Measurements from ENCODE around the gene TRIM59.

The TRIM59 gene

GRCh38 chr3:160449636-160450598, at the start of gene TRIM59:
TRIM59 (minus strand) TSS chr3:160449786; CDS start chr3:160439183, 10,603 bp downstream.
- peak; percentile 83 for DNase-seq (ENCODE audit: low read depth)

- no peak for DNase-seq (ENCODE audit: low read depth)
Measured at GRCh38 chr3:160498202-160498601, 48.6 kb upstream of the TRIM59 start.

GRCh38 chr3:160490166-160490565, 40.6 kb upstream of the TRIM59 start:
- no peak for DNase-seq (ENCODE audit: low read depth)

GRCh38 chr3:160486459-160486869, 36.9 kb upstream of the TRIM59 start:
- no peak for DNase-seq (ENCODE audit: low read depth)

GRCh38 chr3:160482796-160483195, 33.2 kb upstream of the TRIM59 start:
- no peak for DNase-seq (ENCODE audit: low read depth)

GRCh38 chr3:160481856-160482255, 32.3 kb upstream of the TRIM59 start:
- DNase-seq (ENCODE audit: low read depth) = no peak

- DNase-seq (ENCODE audit: low read depth) = no peak
Measured at GRCh38 chr3:160480931-160481330, 31.3 kb upstream of the TRIM59 start.

- DNase-seq (ENCODE audit: low read depth) = no peak
Measured at GRCh38 chr3:160479376-160479775, 29.8 kb upstream of the TRIM59 start.

- peak; percentile 50 for DNase-seq (ENCODE audit: low read depth)
Measured at GRCh38 chr3:160478338-160478737, 28.8 kb upstream of the TRIM59 start.

GRCh38 chr3:160477750-160478149, 28.2 kb upstream of the TRIM59 start:
- no peak for DNase-seq (ENCODE audit: low read depth)

GRCh38 chr3:160475884-160476283, 26.3 kb upstream of the TRIM59 start:
- no peak for DNase-seq (ENCODE audit: low read depth)

GRCh38 chr3:160475153-160475552, 25.6 kb upstream of the TRIM59 start:
- DNase-seq (ENCODE audit: low read depth) = no peak

- no peak for DNase-seq (ENCODE audit: low read depth)
Measured at GRCh38 chr3:160474416-160474838, 24.8 kb upstream of the TRIM59 start.

GRCh38 chr3:160473978-160474377, 24.4 kb upstream of the TRIM59 start:
- peak; percentile 83 for DNase-seq (ENCODE audit: low read depth)

- peak; percentile 75 for DNase-seq (ENCODE audit: low read depth)
Measured at GRCh38 chr3:160473221-160473620, 23.6 kb upstream of the TRIM59 start.

- DNase-seq (ENCODE audit: low read depth) = no peak
Measured at GRCh38 chr3:160472344-160472743, 22.8 kb upstream of the TRIM59 start.

GRCh38 chr3:160471892-160472291, 22.3 kb upstream of the TRIM59 start:
- no peak for DNase-seq (ENCODE audit: low read depth)

- DNase-seq (ENCODE audit: low read depth) = no peak
Measured at GRCh38 chr3:160470181-160470580, 20.6 kb upstream of the TRIM59 start.

GRCh38 chr3:160464971-160465370, 15.4 kb upstream of the TRIM59 start:
- DNase-seq (ENCODE audit: low read depth) = no peak

- DNase-seq (ENCODE audit: low read depth) = no peak
Measured at GRCh38 chr3:160464321-160464720, 14.7 kb upstream of the TRIM59 start.

GRCh38 chr3:160460033-160460432, 10.4 kb upstream of the TRIM59 start:
- DNase-seq (ENCODE audit: low read depth) = no peak

GRCh38 chr3:160459450-160459970, 9.9 kb upstream of the TRIM59 start:
- DNase-seq (ENCODE audit: low read depth) = no peak

GRCh38 chr3:160458151-160458550, 8.6 kb upstream of the TRIM59 start:
- DNase-seq (ENCODE audit: low read depth) = no peak
